Measurements from ENCODE around the gene ACSF3.
"Not testable (repeated sequence)": the region's sequence is repeated elsewhere in the genome, so short reads cannot be mapped to it uniquely, and the experiment has no call there.

Gene ACSF3

GRCh38 chr16:89061086-89061485 lies 32.6 kb upstream of the ACSF3 start:
- Histone ChIP-seq H3K4me3 (ENCODE audit: low read length) (no peak overlapping the region), H3K36me3 (ENCODE audit: control insufficient read depth, insufficient read depth, low read length) (no peaks in the 10 kb centered on the region), H3K9ac (ENCODE audit: low read length) (no peak overlapping the region), H3K27me3 (ENCODE audit: control insufficient read depth, insufficient read depth, low read length) (peaks cover 3% of the 10 kb centered on the region), H3K27ac (ENCODE audit: low read depth, low read length) (no peak overlapping the region), H3K4me1 (ENCODE audit: control insufficient read depth, insufficient read depth, low read length) (no peaks in the 10 kb centered on the region)

- no peak overlapping the region for H3K4me3 ChIP-seq (ENCODE audit: low read length)
- no peaks in the 10 kb centered on the region for H3K36me3 ChIP-seq (ENCODE audit: control insufficient read depth, insufficient read depth, low read length)
- no peaks in the 10 kb centered on the region for H3K4me1 ChIP-seq (ENCODE audit: control insufficient read depth, insufficient read depth, low read length)
- no peak overlapping the region for H3K9ac ChIP-seq (ENCODE audit: low read length)
- H3K27me3 ChIP-seq (ENCODE audit: control insufficient read depth, insufficient read depth, low read length) = no peaks in the 10 kb centered on the region
- no peak overlapping the region for H3K27ac ChIP-seq (ENCODE audit: low read depth, low read length)
Observed at GRCh38 chr16:89061590-89062380, 31.9 kb upstream of the ACSF3 start.

GRCh38 chr16:89062389-89063345 lies 31.0 kb upstream of the ACSF3 start:
- Histone ChIP-seq H3K4me1 (ENCODE audit: control insufficient read depth, insufficient read depth, low read length) (no peaks in the 10 kb centered on the region), H3K4me3 (ENCODE audit: low read length) (no peak overlapping the region), H3K27ac (ENCODE audit: low read depth, low read length) (no peak overlapping the region), H3K27me3 (ENCODE audit: control insufficient read depth, insufficient read depth, low read length) (no peaks in the 10 kb centered on the region), H3K9ac (ENCODE audit: low read length) (no peak overlapping the region), H3K36me3 (ENCODE audit: control insufficient read depth, insufficient read depth, low read length) (no peaks in the 10 kb centered on the region)

DNA sequence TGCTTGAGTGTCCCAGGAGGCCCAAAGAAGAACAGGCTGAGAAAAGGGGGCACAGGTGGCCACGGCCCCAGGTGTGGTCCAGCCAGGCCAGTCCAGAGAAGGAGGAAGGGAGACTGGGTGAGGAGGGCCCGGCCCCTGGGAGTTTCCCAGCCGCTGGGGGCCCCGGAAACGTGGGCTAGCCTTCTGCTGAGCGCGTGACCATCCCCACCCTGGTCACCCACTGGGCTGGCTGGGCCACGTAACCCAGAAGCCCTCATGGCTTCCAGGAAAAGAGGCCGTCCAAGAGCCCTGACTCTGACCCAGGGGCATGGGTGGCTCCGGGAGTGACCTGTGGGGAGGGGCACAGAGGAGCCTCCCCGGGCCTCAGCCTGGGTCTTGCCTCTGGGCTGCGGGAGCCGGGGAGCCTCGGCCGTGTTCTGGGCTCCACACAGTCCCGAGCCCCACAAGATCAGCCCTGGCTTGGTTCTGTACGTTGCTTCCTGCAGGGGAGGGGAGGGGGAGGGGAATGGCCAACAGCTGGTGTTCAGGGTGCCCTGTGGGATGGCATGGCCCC lies 29.8 kb upstream of the ACSF3 start:
- no peaks in the 10 kb centered on the region for H3K36me3 ChIP-seq (ENCODE audit: control insufficient read depth, insufficient read depth, low read length)
- H3K4me1 ChIP-seq (ENCODE audit: control insufficient read depth, insufficient read depth, low read length) = no peaks in the 10 kb centered on the region
- no peak overlapping the region for H3K9ac ChIP-seq (ENCODE audit: low read length)
- H3K27me3 ChIP-seq (ENCODE audit: control insufficient read depth, insufficient read depth, low read length) = no peaks in the 10 kb centered on the region
- no peak overlapping the region for H3K27ac ChIP-seq (ENCODE audit: low read depth, low read length)
- no peak overlapping the region for H3K4me3 ChIP-seq (ENCODE audit: low read length)

DNA sequence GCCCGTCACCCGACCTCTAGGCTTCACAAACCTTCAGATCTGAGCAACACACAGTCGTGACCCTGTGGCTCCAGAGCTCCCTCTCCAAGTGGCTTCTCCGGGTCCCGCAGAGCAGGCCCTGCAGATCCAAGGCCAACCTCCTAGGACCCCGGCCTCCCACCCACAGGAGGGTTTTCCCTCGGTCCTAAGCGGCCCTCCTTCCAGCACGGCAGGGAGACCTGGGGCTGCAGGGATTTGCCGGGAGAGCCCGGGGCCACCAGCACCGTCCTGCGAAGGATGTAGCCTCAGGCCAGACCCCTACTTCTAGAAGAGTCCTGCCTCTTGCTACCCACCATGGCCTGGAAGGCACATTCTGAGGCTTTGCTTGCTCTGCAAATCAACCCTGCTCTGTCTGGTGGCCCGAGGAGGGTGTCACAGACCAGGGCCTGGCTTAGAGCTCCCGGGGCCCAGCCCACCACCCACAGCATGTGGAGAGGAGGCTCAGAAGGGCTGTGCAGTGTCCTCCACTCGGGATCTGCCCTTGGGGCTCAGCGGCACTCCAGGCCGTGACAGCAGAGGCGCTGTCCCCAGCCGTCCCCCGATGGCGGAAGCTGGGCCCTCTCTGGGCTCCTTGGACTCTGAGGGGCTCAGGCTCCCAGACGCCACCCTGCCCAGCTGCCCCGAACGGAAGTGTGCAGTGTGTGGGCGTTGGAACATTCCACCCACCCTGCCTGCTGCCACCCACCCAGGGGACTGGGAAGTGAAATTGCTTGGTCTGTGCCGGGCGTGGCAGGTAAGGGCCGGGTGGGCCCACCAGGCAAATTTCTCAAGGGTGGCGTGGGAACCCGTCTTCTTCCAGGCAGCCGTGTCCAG lies 28.8 kb upstream of the ACSF3 start:
- H3K4me3 ChIP-seq (ENCODE audit: low read length) = no peak overlapping the region
- no peak overlapping the region for H3K9ac ChIP-seq (ENCODE audit: low read length)
- no peaks in the 10 kb centered on the region for H3K4me1 ChIP-seq (ENCODE audit: control insufficient read depth, insufficient read depth, low read length)
- H3K27me3 ChIP-seq (ENCODE audit: control insufficient read depth, insufficient read depth, low read length) = no peaks in the 10 kb centered on the region
- no peaks in the 10 kb centered on the region for H3K36me3 ChIP-seq (ENCODE audit: control insufficient read depth, insufficient read depth, low read length)
- no peak overlapping the region for H3K27ac ChIP-seq (ENCODE audit: low read depth, low read length)

GRCh38 chr16:89065458-89065822 lies 28.2 kb upstream of the ACSF3 start:
- Histone ChIP-seq H3K36me3 (ENCODE audit: control insufficient read depth, insufficient read depth, low read length) (no peaks in the 10 kb centered on the region), H3K27me3 (ENCODE audit: control insufficient read depth, insufficient read depth, low read length) (no peaks in the 10 kb centered on the region), H3K4me1 (ENCODE audit: control insufficient read depth, insufficient read depth, low read length) (no peaks in the 10 kb centered on the region), H3K27ac (ENCODE audit: low read depth, low read length) (no peak overlapping the region), H3K4me3 (ENCODE audit: low read length) (no peak overlapping the region), H3K9ac (ENCODE audit: low read length) (no peak overlapping the region)

DNA sequence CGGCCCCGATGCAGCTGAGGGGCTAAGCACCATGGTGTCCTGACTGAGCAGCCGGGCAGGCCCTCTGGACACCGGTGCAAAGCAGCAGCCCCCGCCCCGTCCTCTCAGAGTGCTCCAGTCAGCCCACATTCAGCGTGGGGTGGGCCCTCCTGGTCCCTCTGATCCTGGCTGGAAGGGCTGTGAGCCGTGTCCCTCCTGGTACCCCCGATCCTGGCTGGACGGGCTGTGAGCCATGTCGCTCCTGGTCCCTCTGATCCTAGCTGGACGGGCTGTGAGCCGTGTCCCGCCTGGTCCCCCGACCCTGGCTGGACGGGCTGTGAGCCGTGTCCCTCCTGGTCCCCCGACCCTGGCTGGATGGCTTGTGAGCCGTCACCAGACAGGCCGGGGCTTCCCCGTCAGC lies 26.9 kb upstream of the ACSF3 start:
- H3K27ac ChIP-seq (ENCODE audit: low read depth, low read length) = no peak overlapping the region
- no peaks in the 10 kb centered on the region for H3K4me1 ChIP-seq (ENCODE audit: control insufficient read depth, insufficient read depth, low read length)
- H3K36me3 ChIP-seq (ENCODE audit: control insufficient read depth, insufficient read depth, low read length) = no peaks in the 10 kb centered on the region
- H3K27me3 ChIP-seq (ENCODE audit: control insufficient read depth, insufficient read depth, low read length) = peaks cover 3% of the 10 kb centered on the region
- no peak overlapping the region for H3K4me3 ChIP-seq (ENCODE audit: low read length)
- H3K9ac ChIP-seq (ENCODE audit: low read length) = no peak overlapping the region

DNA sequence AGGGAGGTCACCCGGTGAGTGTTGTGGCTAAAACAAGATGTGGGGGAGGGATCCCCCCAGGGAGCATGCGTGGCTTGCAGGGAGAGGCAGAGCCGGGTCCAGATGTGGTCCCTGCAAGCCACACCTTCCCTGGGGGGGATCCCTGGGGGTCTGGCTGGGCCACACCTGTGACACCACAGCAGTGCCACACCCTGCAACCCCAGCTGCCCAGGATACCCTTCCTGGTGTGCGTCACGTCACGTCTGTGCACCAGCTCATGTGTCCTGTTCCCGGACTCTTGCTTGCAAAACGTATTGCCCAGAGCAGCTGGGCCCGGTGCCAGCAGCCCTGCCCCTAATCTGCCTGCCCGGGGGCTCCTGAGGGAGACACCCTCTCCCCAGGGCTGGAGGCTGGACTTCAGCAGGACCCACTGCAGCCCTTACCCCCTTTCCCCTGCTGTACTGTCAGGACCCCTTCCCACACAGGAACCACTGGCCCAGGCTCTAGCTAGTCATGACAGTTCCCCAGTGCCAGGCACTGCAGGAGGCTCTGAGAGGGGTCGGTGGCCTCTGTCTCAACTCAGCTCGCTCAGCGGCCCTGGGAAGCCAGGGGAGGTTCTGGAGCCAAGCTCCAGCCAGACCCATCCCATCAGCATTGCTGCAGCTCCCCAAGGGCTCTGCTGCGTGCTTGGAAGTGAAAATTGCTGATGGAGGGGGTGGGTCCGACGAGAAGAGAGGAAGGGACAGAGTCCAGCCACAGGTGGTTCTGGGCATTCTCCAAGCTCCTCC lies 25.8 kb upstream of the ACSF3 start:
- H3K4me3 ChIP-seq (ENCODE audit: low read length) = no peak overlapping the region
- H3K27ac ChIP-seq (ENCODE audit: low read depth, low read length) = no peak overlapping the region
- H3K9ac ChIP-seq (ENCODE audit: low read length) = no peak overlapping the region
- no peaks in the 10 kb centered on the region for H3K36me3 ChIP-seq (ENCODE audit: control insufficient read depth, insufficient read depth, low read length)
- peaks cover 11% of the 10 kb centered on the region for H3K4me1 ChIP-seq (ENCODE audit: control insufficient read depth, insufficient read depth, low read length)
- peaks cover 3% of the 10 kb centered on the region for H3K27me3 ChIP-seq (ENCODE audit: control insufficient read depth, insufficient read depth, low read length)

DNA sequence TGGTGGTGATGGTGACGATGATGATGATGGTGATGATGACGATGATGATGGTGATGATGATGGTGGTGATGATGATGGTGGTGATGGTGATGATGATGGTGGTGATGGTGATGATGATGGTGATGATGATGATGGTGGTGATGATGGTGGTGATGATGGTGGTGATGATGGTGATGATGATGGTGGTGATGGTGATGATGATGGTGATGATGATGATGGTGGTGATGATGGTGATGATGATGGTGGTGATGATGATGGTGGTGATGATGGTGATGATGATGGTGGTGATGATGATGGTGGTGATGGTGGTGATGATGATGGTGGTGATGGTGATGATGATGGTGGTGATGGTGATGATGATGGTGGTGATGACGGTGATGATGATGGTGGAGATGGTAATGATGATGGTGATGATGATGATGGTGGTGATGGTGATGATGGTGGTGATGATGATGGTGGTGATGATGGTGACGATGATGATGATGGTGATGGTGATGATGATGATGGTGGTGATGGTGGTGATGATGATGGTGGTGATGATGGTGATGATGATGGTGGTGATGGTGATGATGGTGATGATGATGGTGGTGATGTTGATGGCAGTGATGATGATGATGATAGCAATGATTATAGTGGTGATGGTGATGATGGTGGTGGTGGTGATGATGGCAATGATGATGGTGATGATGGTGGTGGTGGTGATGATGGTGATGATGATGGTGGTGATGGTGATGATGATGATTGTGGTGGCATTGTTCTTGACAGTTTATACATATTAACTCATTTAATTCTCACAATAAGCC lies 24.6 kb upstream of the ACSF3 start:
- H3K36me3 ChIP-seq (ENCODE audit: control insufficient read depth, insufficient read depth, low read length); H3K4me3 ChIP-seq (ENCODE audit: low read length); H3K27ac ChIP-seq (ENCODE audit: low read depth, low read length); H3K9ac ChIP-seq (ENCODE audit: low read length); H3K27me3 ChIP-seq (ENCODE audit: control insufficient read depth, insufficient read depth, low read length): not testable (repeated sequence)
- H3K4me1 ChIP-seq (ENCODE audit: control insufficient read depth, insufficient read depth, low read length) = peaks cover 11% of the 10 kb centered on the region

DNA sequence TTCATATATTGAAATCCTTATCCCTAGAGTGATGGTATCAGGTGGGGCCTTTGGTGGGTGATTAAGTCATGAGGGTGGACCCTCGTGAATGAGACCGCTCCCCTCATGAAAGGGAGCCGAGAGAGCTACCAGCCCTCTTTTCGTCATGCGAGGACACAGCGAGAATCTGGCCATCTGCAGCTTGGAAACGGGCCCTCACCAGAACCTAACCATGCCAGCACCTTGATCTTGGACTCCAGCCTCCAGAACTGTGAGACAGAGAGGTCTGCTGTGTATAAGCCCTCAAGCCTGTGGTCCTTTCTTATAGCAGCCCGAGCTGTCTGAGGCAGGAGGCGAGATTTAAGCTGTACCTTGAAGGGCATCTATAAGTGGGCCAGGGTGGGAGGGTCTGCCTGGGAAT lies 23.7 kb upstream of the ACSF3 start:
- Histone ChIP-seq H3K36me3 (ENCODE audit: control insufficient read depth, insufficient read depth, low read length) (no peaks in the 10 kb centered on the region), H3K27ac (ENCODE audit: low read depth, low read length) (no peak overlapping the region), H3K4me3 (ENCODE audit: low read length) (no peak overlapping the region), H3K9ac (ENCODE audit: low read length) (no peak overlapping the region), H3K4me1 (ENCODE audit: control insufficient read depth, insufficient read depth, low read length) (peaks cover 11% of the 10 kb centered on the region), H3K27me3 (ENCODE audit: control insufficient read depth, insufficient read depth, low read length) (peaks cover 3% of the 10 kb centered on the region)

DNA sequence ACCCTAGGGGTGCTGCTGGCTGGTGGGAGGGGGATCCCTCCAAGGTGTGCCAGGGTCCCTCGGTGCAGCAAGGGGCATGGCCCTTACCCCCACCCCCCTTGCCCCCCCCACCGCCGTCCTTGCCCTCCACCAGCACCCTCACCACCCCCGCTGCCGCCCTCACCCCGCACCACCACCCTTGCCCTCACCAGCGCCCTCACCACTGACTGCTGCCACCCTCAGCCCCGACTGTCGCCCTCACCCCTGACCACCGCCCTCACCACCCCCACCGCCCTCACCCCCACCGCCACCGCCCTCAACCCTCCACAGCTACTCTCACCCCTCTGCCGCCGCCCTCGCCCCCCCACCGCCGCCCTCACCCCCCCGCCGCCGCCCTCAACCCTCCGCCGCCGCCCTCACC lies 23.1 kb upstream of the ACSF3 start:
- H3K36me3 ChIP-seq (ENCODE audit: control insufficient read depth, insufficient read depth, low read length) = no peaks in the 10 kb centered on the region

More for the DNA sequence above, 23.1 kb upstream of the ACSF3 start:
- H3K9ac ChIP-seq (ENCODE audit: low read length) = no peak overlapping the region
- no peak overlapping the region for H3K4me3 ChIP-seq (ENCODE audit: low read length)
- peaks cover 11% of the 10 kb centered on the region for H3K4me1 ChIP-seq (ENCODE audit: control insufficient read depth, insufficient read depth, low read length)
- no peak overlapping the region for H3K27ac ChIP-seq (ENCODE audit: low read depth, low read length)
- peaks cover 3% of the 10 kb centered on the region for H3K27me3 ChIP-seq (ENCODE audit: control insufficient read depth, insufficient read depth, low read length)
